Heart left ventricle (tissue), 13 donors: ENCODE measurements around the gene FLRT1.

Experiments used
- POLR2A ChIP-seq, 2 donors: fragments of 450-650 bp; IDR thresholded peaks; one replicate each; pipeline ENCODE4 v1.6.1; 2017; ENCODE audit warnings: antibody characterized with exemption in 2 of 2, mild to moderate bottlenecking in 2 of 2, moderate library complexity in 2 of 2
- TF ChIP-seq, protein P1 (sequence below), 12 donors: fragments of 200-600 bp; sonication (generic) in 4 of 12; IDR thresholded peaks; one replicate each; pipeline versions ENCODE4 v1.5.0 to v1.8.0; 2018 to 2022; ENCODE audit warnings: antibody characterized with exemption in 12 of 12, mild to moderate bottlenecking in 5 of 12
- donor health status: ischemic (EF 13 %, LVEDD 7.1; RV severe dilation, severe dysfunction).
- donor health status: DM: no; HTN: yes; CAD: no.
- donor health status: DM: no; HTN: no; CAD: no.
- donor health status: ischemic (EF 25% LVEDD 6.9; RV normal size, moderate dysfunction).
- donor health status: ischemic (EF 25% LVEDD 5.7; RV mildly dilated, moderate dysfunction).
- donor health status: ischemic (EF 35%, LVEDD 5.7; RV mildly dilated, moderate dysfunction).
- donor health status: nonischemic (EF 11% LVEDD 7.7; RV severe dilation, severe dysfunction).
- donor health status: DM: yes; HTN: yes; CAD: no.
- donor health status: PGD.
- donor health status: ischemic (EF 29% LVEDD 5.4; RV normal size, mild dysfunction).
- donor health status: nonischemic (EF 23%, LVEDD 6.1; RV moderate dilation, normal function).

- TF ChIP-seq, protein P1, sequence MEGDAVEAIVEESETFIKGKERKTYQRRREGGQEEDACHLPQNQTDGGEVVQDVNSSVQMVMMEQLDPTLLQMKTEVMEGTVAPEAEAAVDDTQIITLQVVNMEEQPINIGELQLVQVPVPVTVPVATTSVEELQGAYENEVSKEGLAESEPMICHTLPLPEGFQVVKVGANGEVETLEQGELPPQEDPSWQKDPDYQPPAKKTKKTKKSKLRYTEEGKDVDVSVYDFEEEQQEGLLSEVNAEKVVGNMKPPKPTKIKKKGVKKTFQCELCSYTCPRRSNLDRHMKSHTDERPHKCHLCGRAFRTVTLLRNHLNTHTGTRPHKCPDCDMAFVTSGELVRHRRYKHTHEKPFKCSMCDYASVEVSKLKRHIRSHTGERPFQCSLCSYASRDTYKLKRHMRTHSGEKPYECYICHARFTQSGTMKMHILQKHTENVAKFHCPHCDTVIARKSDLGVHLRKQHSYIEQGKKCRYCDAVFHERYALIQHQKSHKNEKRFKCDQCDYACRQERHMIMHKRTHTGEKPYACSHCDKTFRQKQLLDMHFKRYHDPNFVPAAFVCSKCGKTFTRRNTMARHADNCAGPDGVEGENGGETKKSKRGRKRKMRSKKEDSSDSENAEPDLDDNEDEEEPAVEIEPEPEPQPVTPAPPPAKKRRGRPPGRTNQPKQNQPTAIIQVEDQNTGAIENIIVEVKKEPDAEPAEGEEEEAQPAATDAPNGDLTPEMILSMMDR (IDR thresholded peaks at IDR 0.05) = no peak
- no peak for TF ChIP-seq POLR2A (IDR thresholded peaks at IDR 0.05)
These were observed 46.2 kb downstream of the FLRT1 start for GRCh38 chr11:64081745-64082442.
